Stimulated activated naive CD8-positive, alpha-beta T cell treated with anti-CD3 and anti-CD28 coated beads, Interleukin-15, Interleukin-2, amounts not matched to agents 100 ng/mL and 50 ng/mL, for 24 hours (primary cell): Measurements from ENCODE around the gene NECTIN3.

Source experiments
- H3K27ac Mint-ChIP-seq: one replicate; pipeline ENCODE4 v1.8.0; 2021; ENCODE audit warnings: mild to moderate bottlenecking, mixed read lengths
- H3K27me3 Mint-ChIP-seq: one replicate; pipeline ENCODE4 v1.8.0; 2021; ENCODE audit warnings: mixed read lengths
- H3K36me3 Mint-ChIP-seq: one replicate; pipeline ENCODE4 v1.8.0; 2021; ENCODE audit warnings: low read depth, mixed read lengths
- H3K4me1 Mint-ChIP-seq: one replicate; pipeline ENCODE4 v1.8.0; 2021; ENCODE audit warnings: low read depth, mixed read lengths
- H3K4me3 Mint-ChIP-seq: one replicate; pipeline ENCODE4 v1.8.0; 2021; ENCODE audit warnings: mild to moderate bottlenecking, mixed read lengths
- H3K9me3 Mint-ChIP-seq: one replicate; pipeline ENCODE4 v1.8.0; 2021; ENCODE audit warnings: mixed read lengths

Gene NECTIN3

GRCh38 chr3:111210003-111210711, 138.5 kb downstream of the NECTIN3 start:
- H3K27me3 Mint-ChIP-seq, result no peaks in the 10 kb centered on the region
- no peak overlapping the region for H3K27ac Mint-ChIP-seq
- H3K4me1 Mint-ChIP-seq, result no peaks in the 10 kb centered on the region
- H3K4me3 Mint-ChIP-seq, result no peak overlapping the region
- H3K36me3 Mint-ChIP-seq, result no peaks in the 10 kb centered on the region
- H3K9me3 Mint-ChIP-seq, result no peaks in the 10 kb centered on the region

- no peak overlapping the region for H3K4me3 Mint-ChIP-seq
- H3K27ac Mint-ChIP-seq, result no peak overlapping the region
- H3K4me1 Mint-ChIP-seq, result no peaks in the 10 kb centered on the region
- no peaks in the 10 kb centered on the region for H3K27me3 Mint-ChIP-seq
- no peaks in the 10 kb centered on the region for H3K9me3 Mint-ChIP-seq
- H3K36me3 Mint-ChIP-seq, result no peaks in the 10 kb centered on the region
Measured at GRCh38 chr3:111210866-111211564, 139.4 kb downstream of the NECTIN3 start.

- no peaks in the 10 kb centered on the region for H3K9me3 Mint-ChIP-seq
- no peaks in the 10 kb centered on the region for H3K4me1 Mint-ChIP-seq
- H3K27ac Mint-ChIP-seq, result no peak overlapping the region
- H3K4me3 Mint-ChIP-seq, result no peak overlapping the region
- H3K36me3 Mint-ChIP-seq, result no peaks in the 10 kb centered on the region
- H3K27me3 Mint-ChIP-seq, result no peaks in the 10 kb centered on the region
Measured at GRCh38 chr3:111212511-111212910, 140.9 kb downstream of the NECTIN3 start.

DNA sequence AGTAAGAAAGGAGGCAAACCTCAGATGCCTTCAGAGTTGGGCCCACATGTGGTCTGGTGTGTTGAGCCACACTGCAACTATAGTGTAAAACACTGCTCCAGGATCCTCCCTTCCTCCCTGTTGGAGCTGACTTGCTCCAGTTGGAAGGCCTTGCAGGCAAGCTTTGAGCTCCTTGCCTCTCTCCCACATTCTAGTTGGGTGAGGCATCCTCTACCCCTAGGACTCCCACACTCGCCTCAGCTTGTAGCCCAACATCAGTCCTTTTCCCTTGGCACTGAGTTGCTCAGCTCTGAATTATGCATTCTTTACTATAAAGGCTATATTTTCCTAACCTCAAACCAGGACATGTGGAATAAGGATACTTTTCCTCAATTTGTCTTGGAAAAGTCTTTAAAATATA, 143.9 kb downstream of the NECTIN3 start:
- no peaks in the 10 kb centered on the region for H3K27me3 Mint-ChIP-seq
- H3K4me3 Mint-ChIP-seq, result no peak overlapping the region
- H3K4me1 Mint-ChIP-seq, result no peaks in the 10 kb centered on the region

DNA sequence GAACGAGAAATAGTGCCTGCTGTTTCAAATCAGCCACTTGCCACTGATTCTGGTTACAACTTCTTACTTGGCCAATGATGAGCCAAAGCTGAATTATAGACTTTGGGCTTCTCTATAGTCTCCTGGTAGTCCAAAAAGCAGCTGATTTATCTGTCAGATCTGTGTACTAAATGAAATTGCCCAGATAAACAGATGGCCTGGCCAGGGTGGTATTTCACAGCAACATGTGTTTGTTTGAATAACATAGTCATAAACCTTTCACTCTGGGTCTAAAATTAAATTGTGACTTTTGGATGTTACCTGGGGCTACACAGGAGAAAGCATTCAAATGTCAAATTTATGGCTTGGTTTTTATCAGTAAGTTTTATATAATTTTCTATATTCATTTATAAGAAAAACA, 147.0 kb downstream of the NECTIN3 start:
- Mint-ChIP-seq H3K4me3 (no peak overlapping the region), H3K36me3 (no peaks in the 10 kb centered on the region), H3K27ac (no peak overlapping the region), H3K27me3 (no peaks in the 10 kb centered on the region), H3K9me3 (no peaks in the 10 kb centered on the region), H3K4me1 (no peaks in the 10 kb centered on the region)

More for the DNA sequence above, 143.9 kb downstream of the NECTIN3 start:
- H3K27ac Mint-ChIP-seq, result no peak overlapping the region
- no peaks in the 10 kb centered on the region for H3K36me3 Mint-ChIP-seq
- H3K9me3 Mint-ChIP-seq, result no peaks in the 10 kb centered on the region

DNA sequence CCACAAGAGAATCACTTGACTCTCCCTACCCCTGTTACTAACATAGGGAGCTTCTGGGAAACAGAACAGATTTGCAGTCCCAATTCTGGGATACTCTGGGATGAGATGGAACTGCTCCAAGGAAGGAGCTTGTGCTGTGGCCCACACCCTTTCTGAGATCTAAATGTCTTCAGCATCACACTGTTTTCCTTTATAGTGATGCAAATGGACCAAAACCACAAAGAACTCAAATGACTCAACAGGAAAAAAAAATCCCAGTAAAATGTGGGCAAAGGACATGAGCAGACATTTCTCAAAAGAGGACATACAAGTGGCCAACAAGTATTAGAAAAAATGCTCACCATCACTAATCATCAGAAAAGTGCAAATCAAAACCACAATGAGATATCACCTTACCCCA, 155.6 kb downstream of the NECTIN3 start:
- Mint-ChIP-seq H3K27ac (no peak overlapping the region), H3K4me3 (no peak overlapping the region), H3K27me3 (no peaks in the 10 kb centered on the region), H3K36me3 (no peaks in the 10 kb centered on the region), H3K9me3 (peaks cover 7% of the 10 kb centered on the region), H3K4me1 (no peaks in the 10 kb centered on the region)

DNA sequence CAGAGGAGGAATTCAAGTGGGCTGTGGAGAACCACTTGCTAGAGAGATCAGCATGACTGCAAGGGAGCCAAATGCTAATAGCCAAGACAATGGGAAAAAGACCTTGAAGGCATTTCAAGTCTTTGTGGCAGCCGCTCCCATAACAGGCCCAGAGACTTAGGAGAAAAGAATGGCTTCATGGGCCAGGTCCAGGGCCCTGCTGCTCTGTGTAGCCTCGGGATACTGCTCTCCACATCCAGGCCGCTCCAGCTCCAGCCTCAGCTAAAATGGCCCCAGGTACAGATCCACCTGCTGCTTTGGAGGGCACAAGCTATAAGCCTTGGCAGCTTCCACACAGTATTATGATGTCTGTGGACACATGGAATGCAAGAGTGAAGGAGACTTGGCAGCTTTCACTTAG, 157.7 kb downstream of the NECTIN3 start:
- peaks cover 4% of the 10 kb centered on the region for H3K36me3 Mint-ChIP-seq
- no peaks in the 10 kb centered on the region for H3K27me3 Mint-ChIP-seq
- H3K4me1 Mint-ChIP-seq, result peaks cover 4% of the 10 kb centered on the region
- no peak overlapping the region for H3K4me3 Mint-ChIP-seq
- peaks cover 11% of the 10 kb centered on the region for H3K9me3 Mint-ChIP-seq
- H3K27ac Mint-ChIP-seq, result no peak overlapping the region

DNA sequence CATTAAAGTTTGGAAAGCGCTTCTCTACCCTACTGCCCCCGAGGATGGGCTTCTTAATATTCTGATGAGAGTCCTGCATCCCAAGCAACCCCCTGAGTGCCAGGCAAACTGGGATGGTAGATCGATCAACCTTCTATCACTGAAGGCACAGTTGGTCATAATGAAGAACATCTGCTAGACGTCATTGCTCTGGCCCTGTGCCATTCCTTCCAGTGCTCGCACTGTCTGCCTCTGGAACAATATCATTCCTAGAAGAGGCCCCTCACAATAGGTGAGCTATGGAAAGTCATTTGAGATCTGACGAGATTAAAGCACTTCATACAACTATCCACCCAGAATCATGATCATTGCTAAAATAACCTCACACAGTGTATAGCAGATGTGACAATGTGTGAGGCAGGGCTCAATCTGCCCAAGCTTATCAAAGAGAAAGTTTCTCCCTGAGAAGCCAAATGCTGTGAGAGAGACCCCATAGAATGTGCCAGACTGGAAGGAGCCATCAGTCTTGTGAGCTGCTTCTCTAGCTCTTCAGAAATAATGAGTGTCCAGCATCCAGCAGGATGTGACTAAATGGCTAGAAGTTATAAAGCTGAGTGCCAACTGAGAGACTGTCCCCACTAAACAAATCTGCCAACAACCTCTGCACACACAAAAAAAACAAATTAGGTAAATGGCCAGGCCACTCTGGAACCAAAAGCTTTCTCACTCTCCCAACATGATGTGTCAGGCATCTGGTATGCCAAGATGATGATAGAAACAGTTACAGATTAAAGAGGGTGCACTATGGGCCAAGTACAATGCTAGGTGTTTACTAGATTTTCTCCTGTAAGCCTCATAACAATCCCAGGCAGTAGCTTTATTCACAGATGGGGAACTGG, 165.5 kb downstream of the NECTIN3 start:
- Mint-ChIP-seq H3K36me3 (peaks cover 4% of the 10 kb centered on the region), H3K4me3 (no peak overlapping the region), H3K27me3 (no peaks in the 10 kb centered on the region), H3K4me1 (peaks cover 33% of the 10 kb centered on the region), H3K27ac (no peak overlapping the region), H3K9me3 (peaks cover 8% of the 10 kb centered on the region)

DNA sequence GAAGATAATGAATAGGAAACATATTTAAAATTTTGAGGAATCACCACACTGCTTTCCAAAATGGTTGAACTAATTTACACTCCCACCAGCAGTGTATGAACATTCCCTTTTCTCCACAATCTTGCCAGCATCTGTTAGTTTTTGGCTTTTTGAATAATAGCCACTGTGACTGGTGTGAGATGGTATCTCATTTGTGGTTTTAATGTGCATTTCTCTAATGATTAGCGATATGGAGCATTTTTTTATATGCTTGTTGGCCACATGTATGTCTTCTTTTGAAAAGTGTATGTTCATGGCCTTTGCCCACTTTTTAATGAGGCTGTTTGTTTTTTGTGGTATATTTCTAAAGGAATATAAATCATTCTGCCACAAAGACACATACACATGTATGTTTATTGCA, 166.3 kb downstream of the NECTIN3 start:
- Mint-ChIP-seq H3K4me3 (no peak overlapping the region), H3K4me1 (peaks cover 33% of the 10 kb centered on the region), H3K9me3 (peaks cover 8% of the 10 kb centered on the region), H3K27ac (no peak overlapping the region), H3K36me3 (peaks cover 4% of the 10 kb centered on the region), H3K27me3 (no peaks in the 10 kb centered on the region)

- Mint-ChIP-seq H3K27me3 (no peaks in the 10 kb centered on the region), H3K27ac (no peak overlapping the region), H3K36me3 (peaks cover 7% of the 10 kb centered on the region), H3K9me3 (peaks cover 11% of the 10 kb centered on the region), H3K4me1 (peaks cover 32% of the 10 kb centered on the region), H3K4me3 (no peak overlapping the region)
Measured at GRCh38 chr3:111238885-111239284, 167.3 kb downstream of the NECTIN3 start.

- Mint-ChIP-seq H3K27ac (no peak overlapping the region), H3K36me3 (peaks cover 4% of the 10 kb centered on the region), H3K9me3 (peaks cover 13% of the 10 kb centered on the region), H3K27me3 (no peaks in the 10 kb centered on the region), H3K4me3 (no peak overlapping the region), H3K4me1 (peaks cover 27% of the 10 kb centered on the region)
Measured at GRCh38 chr3:111241960-111242359, 170.3 kb downstream of the NECTIN3 start.
